Retina (tissue), 1 donor: ENCODE measurements around the gene MAPK10.
"Not testable (repeated sequence)": the region's sequence is repeated elsewhere in the genome, so short reads cannot be mapped to it uniquely, and the experiment has no call there.

Experiments used
- DNase-seq: peaks from one replicate; pipeline ENCODE4 v3.0.0-alpha.2; 2016

The MAPK10 gene

GRCh38 chr4:86178211-86178610, 181.6 kb downstream of the MAPK10 start:
- no peak for DNase-seq

GRCh38 chr4:86174506-86174905, 185.3 kb downstream of the MAPK10 start:
- no peak for DNase-seq

DNA sequence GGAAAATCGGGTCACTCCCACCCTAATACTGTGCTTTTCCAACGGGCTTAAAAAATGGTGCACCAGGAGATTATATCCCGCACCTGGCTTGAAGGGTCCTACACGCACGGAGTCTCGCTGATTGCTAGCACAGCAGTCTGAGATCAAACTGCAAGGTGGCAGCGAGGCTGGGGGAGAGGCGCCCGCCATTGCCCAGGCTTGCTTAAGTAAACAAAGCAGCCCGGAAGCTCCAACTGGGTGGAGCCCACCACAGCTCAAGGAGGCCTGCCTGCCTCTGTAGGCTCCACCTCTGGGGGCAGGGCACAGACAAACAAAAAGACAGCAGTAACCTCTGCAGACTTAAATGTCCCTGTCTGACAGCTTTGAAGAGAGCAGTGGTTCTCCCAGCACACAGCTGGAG, 191.5 kb downstream of the MAPK10 start:
- not testable (repeated sequence) for DNase-seq

GRCh38 chr4:86160426-86160825, 199.4 kb downstream of the MAPK10 start:
- DNase-seq = no peak

- DNase-seq = no peak
Observed at GRCh38 chr4:86159216-86159615, 200.6 kb downstream of the MAPK10 start.

DNA sequence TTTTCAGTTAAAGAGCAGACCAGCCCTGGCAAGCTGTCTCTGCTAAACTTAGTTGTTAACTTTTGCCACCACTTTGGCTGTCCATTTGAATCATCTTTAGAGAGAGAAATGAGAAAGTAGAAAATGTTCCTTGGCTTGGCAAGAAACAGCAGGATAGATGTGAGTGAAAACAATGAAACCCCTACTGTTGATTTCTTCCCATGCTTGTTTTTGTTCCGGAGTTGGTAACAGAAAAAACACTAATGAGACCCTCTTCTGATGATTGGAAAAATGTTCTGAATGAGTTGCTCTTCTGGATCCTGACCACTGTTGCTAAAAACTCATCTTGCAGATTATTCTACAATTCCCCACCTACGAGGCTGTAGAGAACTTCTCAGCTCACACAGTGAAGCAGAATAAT, 203.3 kb downstream of the MAPK10 start:
- peak; percentile 57 for DNase-seq

DNA sequence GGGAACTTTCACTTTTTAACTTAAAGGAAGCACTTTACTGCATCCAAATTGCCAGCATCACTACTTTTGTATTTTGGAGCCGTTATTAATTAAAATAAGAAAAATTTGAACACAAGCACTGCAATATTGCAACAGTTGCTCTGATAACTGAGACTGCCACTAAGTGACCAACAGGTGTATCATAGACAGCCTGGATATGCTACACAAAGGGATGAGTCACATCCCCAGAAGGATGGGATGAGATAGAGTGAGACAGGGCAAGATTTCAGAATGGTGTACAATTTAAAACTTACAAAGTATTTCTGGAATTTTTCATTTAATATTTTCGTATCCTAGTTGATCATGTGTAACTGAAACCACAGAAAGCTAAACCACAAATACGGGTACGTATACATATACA, 204.1 kb downstream of the MAPK10 start:
- no peak for DNase-seq

DNA sequence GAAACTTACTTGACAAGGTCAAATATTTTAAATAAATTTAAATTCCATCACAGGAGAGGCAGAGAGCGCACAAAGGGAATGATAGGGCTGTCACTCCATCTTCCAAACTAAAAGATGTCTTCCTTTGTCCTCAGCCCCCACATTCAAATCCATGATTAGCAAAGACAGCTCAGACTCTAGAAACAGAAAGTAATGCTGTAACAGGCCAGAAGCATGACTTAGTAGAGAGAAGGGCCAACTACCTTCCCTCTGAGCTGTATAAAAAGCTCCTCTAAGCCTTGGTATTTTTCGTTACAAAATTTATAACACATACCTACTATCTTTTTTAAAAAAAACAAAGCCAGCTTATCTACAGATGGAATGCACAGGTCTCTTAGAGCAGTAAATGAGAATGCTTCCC, 207.4 kb downstream of the MAPK10 start:
- no peak for DNase-seq

DNA sequence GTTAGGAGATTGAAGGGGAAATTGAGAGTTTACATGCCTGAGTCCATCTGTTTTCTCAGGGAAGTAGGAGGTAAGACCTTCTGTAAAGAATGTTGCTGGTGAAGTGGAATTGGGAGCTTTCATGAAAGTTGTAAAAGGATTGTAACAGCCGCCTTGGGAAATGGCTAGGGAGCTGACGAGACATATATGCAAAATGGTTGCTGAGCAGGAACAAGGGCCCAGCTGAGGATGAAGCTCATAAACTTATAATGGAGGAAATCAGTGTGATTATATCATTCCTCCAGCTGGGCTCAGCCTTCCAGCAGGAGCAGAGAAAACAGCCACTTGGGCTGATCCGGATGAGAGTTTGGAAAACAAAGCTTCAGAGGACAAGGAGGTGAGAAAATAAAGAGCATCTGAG, 208.7 kb downstream of the MAPK10 start:
- no peak for DNase-seq

GRCh38 chr4:86141161-86141560, 218.7 kb downstream of the MAPK10 start:
- no peak for DNase-seq

- no peak for DNase-seq
Observed at GRCh38 chr4:86132468-86132867, 227.4 kb downstream of the MAPK10 start.

DNA sequence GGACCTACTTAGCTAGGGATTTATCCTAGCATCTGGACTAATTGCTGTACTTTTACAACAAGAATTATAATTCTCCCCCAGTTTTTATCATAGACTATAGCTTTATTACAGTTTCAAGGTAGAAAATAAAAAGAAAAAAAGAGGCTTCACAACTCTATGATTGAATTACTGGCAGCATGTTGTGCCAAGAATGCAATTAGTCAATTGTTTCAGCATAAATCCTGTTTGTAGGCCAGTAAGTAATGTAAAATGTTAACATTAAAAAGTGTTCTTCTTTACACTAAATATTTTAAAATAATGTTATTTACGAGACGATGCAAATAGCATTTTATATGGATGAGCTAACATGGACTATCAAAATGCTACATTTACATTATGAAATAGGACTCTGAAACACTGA, 228.4 kb downstream of the MAPK10 start:
- DNase-seq = no peak

DNA sequence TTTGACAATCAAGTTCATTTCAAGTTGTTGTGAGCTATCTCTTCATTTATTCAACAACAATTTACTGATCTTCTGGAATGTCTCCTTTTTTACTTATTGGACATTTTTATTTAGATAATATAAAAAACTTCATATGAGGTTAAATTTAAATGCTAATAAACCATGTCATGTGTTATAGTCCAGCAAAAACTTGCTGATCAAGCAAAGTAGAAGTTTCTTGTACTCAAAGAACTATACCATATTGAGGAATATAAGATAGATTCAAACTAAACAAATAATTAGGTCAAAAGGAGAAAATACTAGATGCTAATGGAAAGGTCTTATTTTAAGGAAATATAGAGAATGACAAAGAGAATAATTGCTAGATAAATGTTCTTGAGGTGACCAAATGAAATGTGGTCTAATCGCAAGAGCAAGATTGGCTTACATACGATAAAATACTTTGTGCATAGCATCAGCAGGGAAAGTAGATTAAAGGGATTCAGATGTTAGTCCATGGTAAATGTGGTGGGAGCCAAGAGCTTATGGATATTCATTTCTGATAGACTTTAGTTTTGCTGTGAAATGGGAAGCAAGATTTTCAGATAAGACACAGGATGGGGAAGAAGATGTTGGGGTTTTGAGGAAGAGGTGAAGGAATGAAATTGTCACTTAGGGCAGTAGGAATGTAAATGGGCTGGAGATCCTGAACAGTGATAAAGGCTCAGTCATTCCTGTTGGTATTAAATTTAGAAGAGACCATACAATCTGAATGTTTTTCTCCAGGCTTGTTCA, 229.5 kb downstream of the MAPK10 start:
- no peak for DNase-seq

GRCh38 chr4:86129546-86129945, 230.3 kb downstream of the MAPK10 start:
- DNase-seq = no peak

DNA sequence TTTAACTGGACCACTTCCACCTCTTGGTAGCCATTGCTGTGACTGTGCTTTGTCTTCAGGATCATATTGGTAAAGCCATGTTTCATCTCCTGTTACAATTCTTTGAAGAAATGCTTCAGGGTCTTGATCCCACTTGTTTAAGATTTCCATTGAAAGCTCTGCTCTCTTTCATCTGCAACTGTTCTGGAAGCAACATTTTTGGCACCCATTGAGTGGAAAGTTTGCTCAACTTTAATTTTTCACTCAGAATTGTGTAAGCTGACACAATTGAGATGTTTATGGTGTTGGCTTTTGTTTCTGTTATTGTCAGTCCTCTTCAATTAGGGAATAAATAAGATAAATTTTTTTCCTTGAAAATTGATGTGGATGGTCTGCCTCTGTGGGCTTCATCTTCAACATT, 237.4 kb downstream of the MAPK10 start:
- no peak for DNase-seq

DNA sequence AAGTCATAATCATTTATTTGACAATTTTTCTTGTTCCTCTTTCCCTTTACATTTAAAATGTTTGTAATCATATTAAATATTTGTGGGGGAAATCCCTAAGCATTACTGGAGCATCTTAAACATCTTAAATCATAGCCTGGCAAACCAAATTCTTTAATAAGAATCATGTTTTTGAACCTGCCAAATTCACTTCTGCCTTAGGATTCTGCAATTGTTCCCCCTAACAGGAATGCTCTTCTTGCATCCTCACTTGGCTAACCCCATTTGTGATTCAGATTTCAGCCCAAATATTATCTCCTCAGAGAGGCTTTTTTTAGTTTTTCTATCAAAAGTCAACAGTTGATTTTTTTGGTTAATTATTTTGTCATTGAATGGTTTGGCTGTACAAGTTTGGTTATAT, 241.1 kb downstream of the MAPK10 start:
- no peak for DNase-seq

- no peak for DNase-seq
Observed at GRCh38 chr4:86117705-86118302, 242.0 kb downstream of the MAPK10 start.

GRCh38 chr4:86114563-86114962, 245.3 kb downstream of the MAPK10 start:
- DNase-seq = no peak

GRCh38 chr4:86108834-86109233, 251.0 kb downstream of the MAPK10 start:
- DNase-seq = no peak

DNA sequence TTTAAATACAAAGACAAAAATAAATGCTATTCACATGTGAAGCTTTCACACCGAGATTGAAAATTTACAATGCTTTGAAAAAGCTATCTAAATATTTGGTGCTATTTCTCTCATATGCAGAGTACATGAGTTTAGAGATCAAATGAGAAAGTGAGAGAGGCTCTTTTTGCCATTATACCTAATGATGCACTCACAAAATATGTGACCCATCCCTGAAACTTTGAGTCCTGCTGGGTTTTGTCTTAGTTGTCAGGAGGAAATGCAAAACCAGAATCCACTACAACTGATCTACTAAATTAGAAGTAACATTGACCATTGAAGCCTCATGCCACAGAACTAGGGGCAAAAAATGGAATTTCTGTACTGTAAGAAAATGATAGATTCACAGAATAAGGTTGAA, 251.7 kb downstream of the MAPK10 start:
- no peak for DNase-seq

GRCh38 chr4:86107112-86107511, 252.7 kb downstream of the MAPK10 start:
- no peak for DNase-seq

GRCh38 chr4:86106475-86106874, 253.4 kb downstream of the MAPK10 start:
- no peak for DNase-seq

DNA sequence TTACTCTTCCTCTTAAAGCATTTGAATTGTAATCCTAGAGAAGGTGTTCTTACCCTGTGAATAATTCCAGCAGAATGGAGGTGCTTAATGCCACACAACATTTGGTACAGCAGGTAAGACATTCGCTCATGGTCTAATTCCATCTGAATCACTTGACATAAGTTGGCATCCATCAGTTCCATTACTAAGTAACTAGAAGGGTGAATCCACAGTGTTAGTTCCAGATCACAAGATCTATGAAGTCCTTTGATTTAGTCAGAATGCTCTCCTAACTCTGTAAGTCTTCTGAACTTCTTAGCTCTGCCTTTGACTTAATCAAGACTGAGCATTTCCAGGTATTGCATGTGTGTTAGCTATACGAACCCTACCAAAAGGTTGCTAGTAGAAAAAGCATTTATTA, 258.0 kb downstream of the MAPK10 start:
- no peak for DNase-seq

GRCh38 chr4:86101410-86101809, 258.4 kb downstream of the MAPK10 start:
- no peak for DNase-seq
